ENCODE results near the gene ACER2.
A peak's percentile ranks its signal among the peaks of the same experiment; 100 is the strongest.

The ACER2 gene

DNA sequence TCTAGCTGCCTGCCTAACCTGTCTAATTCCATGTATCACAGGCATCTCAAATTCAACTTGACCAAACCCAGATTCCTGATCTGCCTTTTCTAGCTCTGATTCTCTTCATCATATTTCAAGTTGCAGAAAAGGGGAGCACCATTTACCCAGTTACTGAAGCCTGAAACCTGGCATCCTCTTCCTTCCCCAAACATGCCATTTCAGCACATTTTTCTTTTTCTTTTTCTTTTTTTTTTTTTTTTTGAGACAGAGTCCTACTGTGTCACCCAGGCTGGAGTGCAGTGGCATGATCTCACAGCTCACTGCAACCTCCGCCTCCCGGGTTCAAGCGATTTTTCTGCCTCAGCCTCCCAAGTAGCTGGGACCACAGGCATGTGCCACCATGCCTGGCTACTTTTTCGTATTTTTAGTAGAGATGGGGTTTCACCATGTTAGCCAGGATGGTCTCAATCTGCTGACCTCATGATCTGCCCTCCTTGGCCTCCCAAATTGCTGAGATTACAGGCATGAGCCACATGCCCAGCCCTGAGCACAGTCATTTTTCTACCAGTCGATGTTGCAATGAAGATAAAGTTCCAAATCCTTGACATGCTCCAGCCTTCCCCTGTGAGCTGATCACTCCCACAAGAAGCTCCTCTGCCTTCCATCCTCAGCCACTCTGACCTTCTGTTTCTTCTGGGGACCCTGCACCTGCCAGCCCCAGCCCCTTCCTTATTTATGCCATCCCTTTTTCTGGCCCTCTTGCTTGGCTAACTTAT, 32.2 kb downstream of the ACER2 start:
- H3K9me3 ChIP-seq (ENCODE audit: low read length): no peaks in the 10 kb centered on the region
- H3K9me2 ChIP-seq (ENCODE audit: low read depth, low read length): no peaks in the 10 kb centered on the region
- no peaks in the 10 kb centered on the region for H4K20me1 ChIP-seq (ENCODE audit: insufficient read depth, low read length)
- TF ChIP-seq EZH2 (IDR thresholded peaks at IDR 0.05; ENCODE audit: borderline replicate concordance, low read length): no peak
- no peak overlapping the region for H3K27ac ChIP-seq (ENCODE audit: low read depth, low read length, poor library complexity, severe bottlenecking)
- no peaks in the 10 kb centered on the region for H3K36me3 ChIP-seq (ENCODE audit: insufficient read depth, low read length)
- H3K27me3 ChIP-seq (ENCODE audit: insufficient read depth, low read length): no peaks in the 10 kb centered on the region
- H3K79me2 ChIP-seq (ENCODE audit: insufficient read depth, low read length): no peaks in the 10 kb centered on the region
- no peaks in the 10 kb centered on the region for H3F3A ChIP-seq (ENCODE audit: insufficient read depth, low read length)
- no peaks in the 10 kb centered on the region for H3K4me1 ChIP-seq (ENCODE audit: insufficient read depth, low read length, severe bottlenecking)
- H3K9ac ChIP-seq (ENCODE audit: low read length): no peak overlapping the region
- no peak overlapping the region for H3K4me2 ChIP-seq (ENCODE audit: low read length)
- H2AFZ ChIP-seq (ENCODE audit: low read length): no peak overlapping the region
- no peak overlapping the region for H3K4me3 ChIP-seq (ENCODE audit: low read depth, low read length, poor library complexity, severe bottlenecking)

DNA sequence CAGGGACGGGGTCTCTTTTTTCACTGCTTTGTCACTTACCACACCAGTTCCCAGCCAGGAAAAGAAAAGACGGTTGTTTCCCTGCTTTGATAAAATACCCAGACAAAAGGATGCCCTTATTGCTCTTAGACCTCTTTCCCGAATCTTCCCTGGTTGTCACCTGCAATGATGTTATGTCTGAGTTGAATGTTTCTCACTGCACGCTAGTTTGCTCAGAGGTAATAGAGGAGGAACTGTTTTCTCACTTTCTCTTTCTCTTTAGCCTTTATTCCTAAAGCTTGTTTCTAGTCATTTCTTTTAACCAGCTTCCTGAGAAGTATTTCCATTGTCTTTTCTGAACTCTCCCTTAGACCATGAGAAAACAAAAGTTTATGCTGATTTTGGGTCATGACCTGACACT, 32.9 kb downstream of the ACER2 start:
- H3F3A ChIP-seq (ENCODE audit: insufficient read depth, low read length): no peaks in the 10 kb centered on the region
- H3K9ac ChIP-seq (ENCODE audit: low read length): no peak overlapping the region
- no peaks in the 10 kb centered on the region for H4K20me1 ChIP-seq (ENCODE audit: insufficient read depth, low read length)
- no peaks in the 10 kb centered on the region for H3K9me3 ChIP-seq (ENCODE audit: low read length)
- no peaks in the 10 kb centered on the region for H3K79me2 ChIP-seq (ENCODE audit: insufficient read depth, low read length)
- H2AFZ ChIP-seq (ENCODE audit: low read length): peak overlapping the region; percentile 7; the same call in 1 of the 2 replicates
- no peaks in the 10 kb centered on the region for H3K4me1 ChIP-seq (ENCODE audit: insufficient read depth, low read length, severe bottlenecking)
- H3K4me2 ChIP-seq (ENCODE audit: low read length): peak overlapping the region; percentile 10; the same call in 1 of the 2 replicates
- no peak for TF ChIP-seq EZH2 (IDR thresholded peaks at IDR 0.05; ENCODE audit: borderline replicate concordance, low read length)
- TF ChIP-seq, protein P1, sequence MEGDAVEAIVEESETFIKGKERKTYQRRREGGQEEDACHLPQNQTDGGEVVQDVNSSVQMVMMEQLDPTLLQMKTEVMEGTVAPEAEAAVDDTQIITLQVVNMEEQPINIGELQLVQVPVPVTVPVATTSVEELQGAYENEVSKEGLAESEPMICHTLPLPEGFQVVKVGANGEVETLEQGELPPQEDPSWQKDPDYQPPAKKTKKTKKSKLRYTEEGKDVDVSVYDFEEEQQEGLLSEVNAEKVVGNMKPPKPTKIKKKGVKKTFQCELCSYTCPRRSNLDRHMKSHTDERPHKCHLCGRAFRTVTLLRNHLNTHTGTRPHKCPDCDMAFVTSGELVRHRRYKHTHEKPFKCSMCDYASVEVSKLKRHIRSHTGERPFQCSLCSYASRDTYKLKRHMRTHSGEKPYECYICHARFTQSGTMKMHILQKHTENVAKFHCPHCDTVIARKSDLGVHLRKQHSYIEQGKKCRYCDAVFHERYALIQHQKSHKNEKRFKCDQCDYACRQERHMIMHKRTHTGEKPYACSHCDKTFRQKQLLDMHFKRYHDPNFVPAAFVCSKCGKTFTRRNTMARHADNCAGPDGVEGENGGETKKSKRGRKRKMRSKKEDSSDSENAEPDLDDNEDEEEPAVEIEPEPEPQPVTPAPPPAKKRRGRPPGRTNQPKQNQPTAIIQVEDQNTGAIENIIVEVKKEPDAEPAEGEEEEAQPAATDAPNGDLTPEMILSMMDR (IDR thresholded peaks at IDR 0.05; ENCODE audit: low read length): no peak
- H3K27ac ChIP-seq (ENCODE audit: low read depth, low read length, poor library complexity, severe bottlenecking): no peak overlapping the region
- no peaks in the 10 kb centered on the region for H3K36me3 ChIP-seq (ENCODE audit: insufficient read depth, low read length)
- no peaks in the 10 kb centered on the region for H3K9me2 ChIP-seq (ENCODE audit: low read depth, low read length)
- H3K4me3 ChIP-seq (ENCODE audit: low read depth, low read length, poor library complexity, severe bottlenecking): no peak overlapping the region
- H3K27me3 ChIP-seq (ENCODE audit: insufficient read depth, low read length): no peaks in the 10 kb centered on the region

DNA sequence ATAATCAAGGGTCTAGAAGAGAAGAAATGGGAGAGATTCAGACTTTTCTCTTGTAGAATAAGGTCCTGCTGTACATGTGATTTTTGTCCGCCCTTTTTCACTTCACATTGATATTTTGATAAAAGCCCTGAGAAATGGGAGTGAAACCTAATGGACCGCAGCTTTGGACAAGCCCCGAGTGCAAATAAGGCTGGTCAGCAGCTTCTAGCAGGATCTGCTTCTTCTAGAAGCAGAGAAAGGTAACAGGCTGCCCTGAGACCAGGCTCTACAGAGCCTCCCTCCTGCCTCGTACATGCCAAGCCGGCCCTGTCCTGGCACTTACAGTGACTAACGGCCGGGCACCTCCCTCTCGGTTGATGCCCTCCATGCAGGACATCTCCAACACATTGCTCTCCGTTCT, 33.4 kb downstream of the ACER2 start:
- Histone ChIP-seq H3K27me3 (ENCODE audit: insufficient read depth, low read length) (no peaks in the 10 kb centered on the region), H3K36me3 (ENCODE audit: insufficient read depth, low read length) (no peaks in the 10 kb centered on the region), H3K27ac (ENCODE audit: low read depth, low read length, poor library complexity, severe bottlenecking) (no peak overlapping the region), H4K20me1 (ENCODE audit: insufficient read depth, low read length) (no peaks in the 10 kb centered on the region), H3F3A (ENCODE audit: insufficient read depth, low read length) (no peaks in the 10 kb centered on the region), H3K4me3 (ENCODE audit: low read depth, low read length, poor library complexity, severe bottlenecking) (no peak overlapping the region), H3K9me2 (ENCODE audit: low read depth, low read length) (no peaks in the 10 kb centered on the region), H3K9ac (ENCODE audit: low read length) (no peak overlapping the region), H3K79me2 (ENCODE audit: insufficient read depth, low read length) (no peaks in the 10 kb centered on the region), H3K9me3 (ENCODE audit: low read length) (no peaks in the 10 kb centered on the region), H3K4me1 (ENCODE audit: insufficient read depth, low read length, severe bottlenecking) (no peaks in the 10 kb centered on the region), H3K4me2 (ENCODE audit: low read length) (no peak overlapping the region), H2AFZ (ENCODE audit: low read length) (no peak overlapping the region)
- TF ChIP-seq EZH2 (IDR thresholded peaks at IDR 0.05; ENCODE audit: borderline replicate concordance, low read length): no peak
- TF ChIP-seq, protein P1 (IDR thresholded peaks at IDR 0.05; ENCODE audit: low read length): no peak

DNA sequence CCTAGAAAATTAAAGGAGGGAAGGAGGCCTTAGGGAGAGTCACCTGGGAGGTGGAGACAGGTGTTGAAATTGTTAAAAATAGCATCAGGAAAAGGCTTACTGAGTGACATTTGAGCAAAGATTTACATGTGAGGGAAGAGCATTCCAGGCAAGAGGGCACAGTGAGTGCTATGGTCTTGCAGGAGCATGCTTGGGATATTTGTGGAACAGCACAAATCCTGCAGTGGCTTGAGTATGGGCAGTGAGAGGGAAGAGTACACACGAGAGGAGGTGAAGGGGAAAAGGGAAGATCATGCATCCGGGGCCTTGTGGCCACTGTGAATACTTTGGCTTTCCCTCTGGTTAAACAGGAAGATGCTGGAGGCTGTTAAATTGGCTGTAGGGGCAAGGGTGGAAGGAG, 36.6 kb downstream of the ACER2 start:
- no peak for TF ChIP-seq EZH2 (IDR thresholded peaks at IDR 0.05; ENCODE audit: borderline replicate concordance, low read length)
- TF ChIP-seq, protein P1 (IDR thresholded peaks at IDR 0.05; ENCODE audit: low read length): no peak
- no peaks in the 10 kb centered on the region for H3K9me2 ChIP-seq (ENCODE audit: low read depth, low read length)
- H3K27ac ChIP-seq (ENCODE audit: low read depth, low read length, poor library complexity, severe bottlenecking): no peak overlapping the region
- H3K27me3 ChIP-seq (ENCODE audit: insufficient read depth, low read length): no peaks in the 10 kb centered on the region
- H3F3A ChIP-seq (ENCODE audit: insufficient read depth, low read length): no peaks in the 10 kb centered on the region
- no peaks in the 10 kb centered on the region for H3K4me1 ChIP-seq (ENCODE audit: insufficient read depth, low read length, severe bottlenecking)
- no peaks in the 10 kb centered on the region for H4K20me1 ChIP-seq (ENCODE audit: insufficient read depth, low read length)
- H3K4me3 ChIP-seq (ENCODE audit: low read depth, low read length, poor library complexity, severe bottlenecking): no peak overlapping the region
- H3K9ac ChIP-seq (ENCODE audit: low read length): no peak overlapping the region
- no peak overlapping the region for H3K4me2 ChIP-seq (ENCODE audit: low read length)
- no peaks in the 10 kb centered on the region for H3K9me3 ChIP-seq (ENCODE audit: low read length)
- H3K36me3 ChIP-seq (ENCODE audit: insufficient read depth, low read length): no peaks in the 10 kb centered on the region
- H3K79me2 ChIP-seq (ENCODE audit: insufficient read depth, low read length): no peaks in the 10 kb centered on the region
- no peak overlapping the region for H2AFZ ChIP-seq (ENCODE audit: low read length)
